GM12873 (cell line): ENCODE data around the gene RBM33.

Experiments
- TF ChIP-seq, protein P1 (sequence below): IDR thresholded peaks from 2 replicates; pipeline ENCODE4 v1.5.1; 2012; ENCODE audit warnings: low read depth, mild to moderate bottlenecking, moderate library complexity, low read length, control low read depth; ENCODE audit not compliant: insufficient read depth; ENCODE audit errors: missing control alignments

RBM33 gene

DNA sequence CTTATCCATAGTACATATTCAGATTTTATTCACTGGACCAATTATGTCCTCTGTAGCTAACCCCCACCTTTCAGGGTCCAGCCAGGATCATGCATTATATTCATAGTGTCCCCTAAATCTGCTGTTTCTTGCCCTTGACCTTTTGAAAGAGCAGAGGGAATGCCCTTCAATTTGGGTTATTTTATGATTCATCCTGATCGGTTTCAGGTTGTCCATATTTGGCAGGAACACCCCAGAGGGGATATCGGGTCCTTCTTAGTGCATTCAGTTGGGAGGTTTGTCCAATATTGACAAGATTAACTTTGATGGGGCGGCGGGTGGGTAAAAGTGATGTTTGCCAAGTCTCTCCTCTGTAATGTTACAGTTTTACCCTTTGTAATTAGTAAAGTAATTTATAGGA lies 106.9 kb downstream of the RBM33 start:
- TF ChIP-seq, protein P1, sequence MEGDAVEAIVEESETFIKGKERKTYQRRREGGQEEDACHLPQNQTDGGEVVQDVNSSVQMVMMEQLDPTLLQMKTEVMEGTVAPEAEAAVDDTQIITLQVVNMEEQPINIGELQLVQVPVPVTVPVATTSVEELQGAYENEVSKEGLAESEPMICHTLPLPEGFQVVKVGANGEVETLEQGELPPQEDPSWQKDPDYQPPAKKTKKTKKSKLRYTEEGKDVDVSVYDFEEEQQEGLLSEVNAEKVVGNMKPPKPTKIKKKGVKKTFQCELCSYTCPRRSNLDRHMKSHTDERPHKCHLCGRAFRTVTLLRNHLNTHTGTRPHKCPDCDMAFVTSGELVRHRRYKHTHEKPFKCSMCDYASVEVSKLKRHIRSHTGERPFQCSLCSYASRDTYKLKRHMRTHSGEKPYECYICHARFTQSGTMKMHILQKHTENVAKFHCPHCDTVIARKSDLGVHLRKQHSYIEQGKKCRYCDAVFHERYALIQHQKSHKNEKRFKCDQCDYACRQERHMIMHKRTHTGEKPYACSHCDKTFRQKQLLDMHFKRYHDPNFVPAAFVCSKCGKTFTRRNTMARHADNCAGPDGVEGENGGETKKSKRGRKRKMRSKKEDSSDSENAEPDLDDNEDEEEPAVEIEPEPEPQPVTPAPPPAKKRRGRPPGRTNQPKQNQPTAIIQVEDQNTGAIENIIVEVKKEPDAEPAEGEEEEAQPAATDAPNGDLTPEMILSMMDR, result no peak

DNA sequence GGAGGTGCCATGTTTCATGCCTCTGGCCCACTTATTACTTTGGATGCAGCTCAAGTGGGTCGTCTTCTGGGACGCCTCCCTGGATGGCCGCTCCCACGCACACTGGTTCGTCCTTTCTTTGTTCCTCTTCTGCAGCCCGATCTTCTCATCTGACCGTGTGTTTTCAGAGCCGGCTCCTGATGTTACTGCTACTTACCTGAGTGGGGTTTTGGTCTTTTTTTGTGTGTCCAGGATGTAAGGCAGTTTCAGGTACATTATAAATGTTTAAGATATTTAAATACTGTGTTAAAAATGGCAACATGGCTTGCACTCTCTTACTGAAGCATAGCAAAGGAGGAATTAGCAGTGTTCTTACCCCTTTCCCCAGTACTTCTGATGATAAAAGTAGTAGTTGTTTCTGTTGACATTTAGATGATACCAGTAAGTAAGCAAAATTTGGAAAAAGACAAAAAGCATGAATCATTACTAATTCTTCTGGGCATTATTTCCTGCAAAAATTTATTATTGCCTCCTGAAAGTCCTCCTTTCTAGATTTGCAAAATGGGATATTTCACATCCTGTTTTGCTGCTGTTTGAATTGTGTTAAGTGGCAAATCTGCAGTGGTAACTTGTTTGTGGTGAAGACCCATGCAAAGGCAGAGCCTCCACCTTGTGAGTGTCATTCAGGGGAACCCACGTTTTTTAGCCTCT lies 108.4 kb downstream of the RBM33 start:
- TF ChIP-seq, protein P1, result no peak

DNA sequence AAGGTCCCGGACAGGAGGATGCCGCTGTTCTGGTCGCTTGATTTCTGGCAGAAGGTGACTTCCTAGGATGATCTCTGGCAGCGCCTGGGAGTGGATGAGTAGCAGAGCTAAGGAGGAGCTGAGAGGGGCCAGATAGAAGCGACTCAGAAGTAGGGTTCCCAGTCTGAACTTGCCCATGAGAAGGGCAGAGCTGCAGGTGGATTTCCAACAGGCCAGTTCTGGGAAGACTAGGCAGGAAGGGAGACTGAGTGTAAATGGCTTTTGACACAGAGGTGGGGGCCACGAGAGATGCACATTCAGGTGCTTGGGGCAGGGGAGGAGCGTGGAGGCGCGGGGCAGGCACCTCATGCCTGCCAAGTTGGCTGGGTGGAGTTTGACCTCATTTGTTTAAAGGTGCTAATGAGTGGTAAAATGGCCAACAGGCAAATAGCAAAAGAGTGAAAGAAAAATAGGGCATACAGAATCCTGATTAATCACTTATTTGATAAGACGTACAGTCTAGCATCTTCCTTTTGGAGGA lies 109.0 kb downstream of the RBM33 start:
- TF ChIP-seq, protein P1, result no peak

DNA sequence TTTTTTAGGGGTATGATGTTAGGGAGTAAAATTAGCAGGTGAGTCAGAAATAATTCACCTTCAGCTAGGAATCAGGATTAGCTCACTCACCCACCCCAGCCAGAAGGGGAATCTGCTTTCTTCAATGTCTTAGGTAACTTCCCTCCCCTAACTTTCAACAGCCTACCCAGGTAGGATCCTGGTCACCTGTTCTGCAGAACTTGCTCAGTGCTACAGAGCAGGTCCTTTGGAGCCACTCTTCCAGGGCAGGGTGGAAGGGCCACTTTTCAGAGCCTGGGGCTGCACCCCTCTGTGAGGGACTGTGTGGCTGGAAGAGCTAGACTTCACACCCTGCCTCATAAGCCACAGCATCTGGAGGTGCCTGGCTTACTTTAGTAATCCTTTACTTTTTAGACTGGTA lies 109.7 kb downstream of the RBM33 start:
- TF ChIP-seq, protein P1, result no peak

DNA sequence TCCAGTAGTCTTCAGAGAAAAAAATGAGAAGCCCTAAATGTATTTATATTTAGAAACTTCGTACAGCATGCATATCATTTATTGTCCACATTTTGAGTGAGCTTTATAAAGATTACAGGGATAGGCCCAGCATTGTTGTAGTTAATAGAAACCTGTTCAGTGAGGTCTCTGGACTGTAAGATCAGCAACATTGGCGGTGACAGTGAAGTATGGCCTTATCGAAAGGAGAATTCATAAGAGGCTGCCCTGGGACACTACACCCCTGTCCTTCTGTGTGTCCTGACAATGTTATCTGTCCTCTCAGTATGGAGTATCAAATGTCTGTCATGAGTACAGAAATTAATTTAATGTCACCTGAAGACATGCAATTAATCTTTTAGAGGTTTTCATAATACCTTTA lies 110.6 kb downstream of the RBM33 start:
- TF ChIP-seq, protein P1, result no peak

DNA sequence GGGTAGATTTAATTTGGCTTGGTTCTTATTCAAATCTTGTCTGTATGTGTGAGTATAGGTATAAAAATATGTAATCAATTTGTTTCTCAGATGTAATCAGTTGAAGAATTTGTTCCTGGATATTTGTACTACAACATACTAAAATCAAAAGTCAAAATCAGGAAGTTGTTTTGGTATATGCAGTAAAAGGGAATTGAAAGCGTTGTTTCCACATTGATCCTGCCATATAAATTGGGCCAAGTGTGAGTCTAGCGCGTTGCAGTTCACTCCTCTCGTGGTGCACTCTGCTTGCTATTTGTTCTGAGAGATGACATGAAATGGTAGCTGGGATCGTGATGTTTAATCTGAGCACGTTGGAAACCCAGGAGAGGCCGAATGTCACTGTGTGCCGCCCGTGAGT lies 111.9 kb downstream of the RBM33 start:
- TF ChIP-seq, protein P1, result no peak

DNA sequence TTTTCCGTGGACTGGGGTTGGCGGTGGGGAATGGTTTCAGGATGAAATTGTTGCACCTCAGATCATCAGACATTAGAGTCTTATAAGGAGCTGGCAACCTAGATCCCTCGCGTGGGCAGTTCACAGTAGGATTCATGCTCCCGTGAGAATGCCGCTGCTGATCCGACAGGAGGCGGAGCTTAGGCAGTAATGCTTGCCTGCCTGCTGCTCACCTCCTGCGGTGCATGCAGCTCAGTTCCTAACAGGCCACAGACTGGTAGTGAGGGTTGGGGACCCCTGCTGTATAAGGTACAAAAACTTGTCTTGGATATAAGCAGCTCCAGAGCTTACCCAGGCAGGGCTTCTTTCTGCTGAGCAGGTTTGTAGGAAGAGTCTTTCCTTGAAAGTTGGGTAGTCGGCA lies 113.9 kb downstream of the RBM33 start:
- TF ChIP-seq, protein P1, result no peak
